Stomach (tissue), 9 donors: ENCODE results near the gene SPOCK3. TPM values are rescaled to one million over a fixed set of nuclear protein-coding genes. Genes with fewer than 3 reads are reported as not detected.

Experiments used
- DNase-seq, 2 donors: peaks; one replicate each; pipeline versions ENCODE4 v3.0.0 to v3.0.0-alpha.2; 2013 to 2019
- H3K27ac ChIP-seq, 5 donors: fragments of 200-600 bp in 4 of 5; sonication (generic) in 4 of 5; one replicate each; pipeline ENCODE4 v1.5.1; 2013 to 2019; ENCODE audit warnings: mild to moderate bottlenecking in 1 of 5, moderate library complexity in 1 of 5
- H3K27me3 ChIP-seq, 3 donors: fragments of 200-600 bp; sonication (generic); one replicate each; pipeline ENCODE4 v1.5.1; 2017 to 2019; ENCODE audit warnings: mixed run types in 1 of 3
- H3K36me3 ChIP-seq, 4 donors: fragments of 200-600 bp; sonication (generic); 1 replicate in 3 of 4; 2 replicates in 1 of 4; pipeline ENCODE4 v1.5.1; 2016 to 2019
- H3K4me1 ChIP-seq, 4 donors: fragments of 200-600 bp; sonication (generic); one replicate each; pipeline ENCODE4 v1.5.1; 2016 to 2019
- H3K4me3 ChIP-seq, 4 donors: fragments of 200-600 bp; sonication (generic) in 3 of 4; one replicate each; pipeline ENCODE4 v1.5.1; 2016 to 2019; ENCODE audit warnings: mild to moderate bottlenecking in 1 of 4
- H3K9me3 ChIP-seq, 4 donors: fragments of 200-600 bp; sonication (generic); one replicate each; pipeline ENCODE4 v1.5.1; 2016 to 2019
- EP300 ChIP-seq: sonication (generic); formaldehyde crosslinking; IDR thresholded peaks from one replicate; pipeline ENCODE4 v1.6.1; 2017; ENCODE audit warnings: antibody characterized with exemption
- POLR2A ChIP-seq, 4 donors: fragments of 450-650 bp; IDR thresholded peaks; one replicate each; pipeline ENCODE4 v1.6.1; 2016; ENCODE audit warnings: antibody characterized with exemption in 4 of 4, control low read depth in 2 of 4, mild to moderate bottlenecking in 1 of 4, moderate library complexity in 1 of 4
- POLR2AphosphoS5 ChIP-seq, 3 donors: sonication (generic); formaldehyde crosslinking; IDR thresholded peaks; one replicate each; pipeline ENCODE4 v1.6.1; 2016; ENCODE audit warnings: antibody characterized with exemption in 3 of 3
- WGBS, 5 donors: extraction: QIAGEN DNeasy Blood & Tissue Kit in 3 of 5; methylation state at CpG; one replicate each; pipeline versions ENCODE4 v1.1.5 to v1.1.7; 2013 to 2018; 5-methylcytosine and 5-hydroxymethylcytosine counted together
- intact Hi-C: fragments of 100-400 bp; cut with DNase I; formaldehyde crosslinking; loops from one replicate; pipeline ENCODE4 v1.15.1; 2023; ENCODE audit warnings: low total_unique reads
- polyA plus RNA-seq, 3 donors: library from polyadenylated mRNA; stranded (reverse); fragments of 200-250 nt; gene quantifications; one replicate each; pipeline ENCODE4 v1.2.3, GENCODE V29; 2013
- total RNA-seq, 5 donors: library from RNA; depleted of rRNA; stranded (reverse); fragments of >200 nt; gene quantifications; one replicate each; pipeline versions ENCODE4 v1.1.0 to v1.2.3, GENCODE V29; 2014 to 2016
- TF ChIP-seq, protein P1 (sequence below), 7 experiments: fragments of 450-650 bp in 4 of 7; fragments of 200-600 bp in 3 of 7; sonication (generic) in 3 of 7; IDR thresholded peaks; one replicate each; pipeline ENCODE4 v1.5.1; 2016 to 2019; ENCODE audit warnings: antibody characterized with exemption in 7 of 7, control low read depth in 2 of 7, mild to moderate bottlenecking in 1 of 7
- donor health status: healthy with polysubstance abuse.
- donor health status: Bipolar disorder and iron deficiency.
- donor health status: healthy.

SPOCK3 gene
- total and polyA plus RNA-seq, 8 donors = 0.33 to 6.1 (median 1.8) TPM; not detected in 5

- Histone ChIP-seq H3K4me1 (peaks cover 0 to 6% (median 0%) of the 10 kb centered on the region in 4 donors), H3K4me3 (no peak overlapping the region), H3K27me3 (no peaks in the 10 kb centered on the region), H3K27ac (no peak overlapping the region), H3K9me3 (no peaks in the 10 kb centered on the region), H3K36me3 (no peaks in the 10 kb centered on the region)
- WGBS, 5 donors = 74 to 88% (median 85%) methylated on average over 3 of the region's 3 CpGs
- TF ChIP-seq, protein P1, sequence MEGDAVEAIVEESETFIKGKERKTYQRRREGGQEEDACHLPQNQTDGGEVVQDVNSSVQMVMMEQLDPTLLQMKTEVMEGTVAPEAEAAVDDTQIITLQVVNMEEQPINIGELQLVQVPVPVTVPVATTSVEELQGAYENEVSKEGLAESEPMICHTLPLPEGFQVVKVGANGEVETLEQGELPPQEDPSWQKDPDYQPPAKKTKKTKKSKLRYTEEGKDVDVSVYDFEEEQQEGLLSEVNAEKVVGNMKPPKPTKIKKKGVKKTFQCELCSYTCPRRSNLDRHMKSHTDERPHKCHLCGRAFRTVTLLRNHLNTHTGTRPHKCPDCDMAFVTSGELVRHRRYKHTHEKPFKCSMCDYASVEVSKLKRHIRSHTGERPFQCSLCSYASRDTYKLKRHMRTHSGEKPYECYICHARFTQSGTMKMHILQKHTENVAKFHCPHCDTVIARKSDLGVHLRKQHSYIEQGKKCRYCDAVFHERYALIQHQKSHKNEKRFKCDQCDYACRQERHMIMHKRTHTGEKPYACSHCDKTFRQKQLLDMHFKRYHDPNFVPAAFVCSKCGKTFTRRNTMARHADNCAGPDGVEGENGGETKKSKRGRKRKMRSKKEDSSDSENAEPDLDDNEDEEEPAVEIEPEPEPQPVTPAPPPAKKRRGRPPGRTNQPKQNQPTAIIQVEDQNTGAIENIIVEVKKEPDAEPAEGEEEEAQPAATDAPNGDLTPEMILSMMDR (IDR thresholded peaks at IDR 0.05) = no peak
- TF ChIP-seq POLR2A (IDR thresholded peaks at IDR 0.05) = no peak
- no peak for DNase-seq
- intact Hi-C loops = no loop called here
Measured at GRCh38 chr4:167025670-167026069, 208.6 kb downstream of the SPOCK3 start.

- no peaks in the 10 kb centered on the region for H3K9me3 ChIP-seq
- intact Hi-C loops = loop anchor here (5.0 kb wide), 1 partner anchor 269 kb away; no protein-coding TSS in a partner anchor
- no peaks in the 10 kb centered on the region for H3K27me3 ChIP-seq
- no peak overlapping the region for H3K4me3 ChIP-seq
- H3K27ac ChIP-seq = no peak overlapping the region
- TF ChIP-seq POLR2A (IDR thresholded peaks at IDR 0.05) (no peak), POLR2AphosphoS5 (IDR thresholded peaks at IDR 0.05) (no peak), EP300 (no peak)
- TF ChIP-seq, protein P1 (IDR thresholded peaks at IDR 0.05) = no peak
- peaks cover 0 to 6% (median 0%) of the 10 kb centered on the region in 4 donors for H3K4me1 ChIP-seq
- no peak for DNase-seq
- H3K36me3 ChIP-seq = no peaks in the 10 kb centered on the region
- 52 to 68% (median 55%) methylated on average over 4 of the region's 4 CpGs for WGBS, 5 donors
Measured at GRCh38 chr4:167023364-167023925, 210.8 kb downstream of the SPOCK3 start.

DNA sequence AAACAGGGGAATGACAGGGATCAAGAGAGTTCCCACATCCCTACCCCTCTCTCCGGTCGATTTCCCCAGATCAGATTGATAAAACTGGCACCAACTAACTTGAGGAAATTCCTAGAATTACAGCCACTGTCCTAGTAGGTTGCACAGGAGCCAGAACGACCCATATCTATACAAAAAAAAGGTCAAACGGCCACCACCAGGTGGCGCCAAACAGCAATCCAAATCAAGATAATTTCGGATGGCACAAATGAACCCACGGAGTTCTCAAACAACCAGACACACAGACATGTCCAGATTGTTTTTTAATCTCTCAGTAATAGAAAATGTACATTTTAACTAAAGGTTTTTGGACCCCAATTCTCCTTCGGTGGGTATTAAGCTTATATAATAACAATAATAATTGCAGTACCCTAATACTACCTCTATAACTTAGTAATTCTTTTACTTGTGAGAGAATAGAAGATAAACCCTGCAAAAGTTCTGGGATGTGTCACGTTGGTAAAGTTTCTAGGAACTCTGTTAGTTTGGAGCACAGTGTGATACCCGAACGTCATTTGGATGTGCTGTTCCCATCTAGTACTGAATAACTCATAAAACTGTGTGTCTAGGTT lies 212.6 kb downstream of the SPOCK3 start:
- 12 to 20% (median 16%) methylated on average over 11 of the region's 11 CpGs for WGBS, 5 donors
- DNase-seq = peak; percentile 77 to 84
- no peak overlapping the region for H3K27ac ChIP-seq
- intact Hi-C loops = loop anchor here (5.0 kb wide), 1 partner anchor 271 kb away; no protein-coding TSS in a partner anchor
- no peak for TF ChIP-seq EP300
- TF ChIP-seq POLR2A (IDR thresholded peaks at IDR 0.05) = no peak
- TF ChIP-seq, protein P1 (IDR thresholded peaks at IDR 0.05) = peak in 5 of 7 experiments; percentile 53 to 85 (median 74)
- no peak for TF ChIP-seq POLR2AphosphoS5 (IDR thresholded peaks at IDR 0.05)
- H3K4me1 ChIP-seq = peaks cover 0 to 6% (median 0%) of the 10 kb centered on the region in 4 donors
- H3K4me3 ChIP-seq = no peak overlapping the region
- H3K9me3 ChIP-seq = no peaks in the 10 kb centered on the region
- no peaks in the 10 kb centered on the region for H3K27me3 ChIP-seq
- no peaks in the 10 kb centered on the region for H3K36me3 ChIP-seq

- 32 to 67% (median 34%) methylated on average over 1 of the region's 1 CpG for WGBS, 5 donors
- Histone ChIP-seq H3K4me3 (no peak overlapping the region), H3K27ac (no peak overlapping the region), H3K9me3 (no peaks in the 10 kb centered on the region), H3K27me3 (no peaks in the 10 kb centered on the region), H3K36me3 (no peaks in the 10 kb centered on the region), H3K4me1 (peaks cover 0 to 6% (median 0%) of the 10 kb centered on the region in 4 donors)
- intact Hi-C loops = loop anchor here (5.0 kb wide), 1 partner anchor 272 kb away; no protein-coding TSS in a partner anchor
- TF ChIP-seq EP300 (no peak), POLR2AphosphoS5 (IDR thresholded peaks at IDR 0.05) (no peak), POLR2A (IDR thresholded peaks at IDR 0.05) (no peak)
- TF ChIP-seq, protein P1 (IDR thresholded peaks at IDR 0.05) = no peak
- DNase-seq = no peak
Measured at GRCh38 chr4:167020410-167020809, 213.9 kb downstream of the SPOCK3 start.
